Tongue (tissue), 2 donors: Measurements from ENCODE around the gene TAF1D. TPM values are rescaled to one million over a fixed set of nuclear protein-coding genes. Genes with fewer than 3 reads are reported as not detected.
"Not testable (repeated sequence)": the region's sequence is repeated elsewhere in the genome, so short reads cannot be mapped to it uniquely, and the experiment has no call there.

Experiments
- DNase-seq: peaks from one replicate; pipeline ENCODE4 v3.0.0-alpha.2; 2015
- total RNA-seq: library from RNA; depleted of rRNA; stranded (reverse); fragments of >200 nt; gene quantifications from one replicate; pipeline ENCODE4 v1.2.3, GENCODE V29; 2014

Gene TAF1D
- total RNA-seq, result 171 TPM

DNA sequence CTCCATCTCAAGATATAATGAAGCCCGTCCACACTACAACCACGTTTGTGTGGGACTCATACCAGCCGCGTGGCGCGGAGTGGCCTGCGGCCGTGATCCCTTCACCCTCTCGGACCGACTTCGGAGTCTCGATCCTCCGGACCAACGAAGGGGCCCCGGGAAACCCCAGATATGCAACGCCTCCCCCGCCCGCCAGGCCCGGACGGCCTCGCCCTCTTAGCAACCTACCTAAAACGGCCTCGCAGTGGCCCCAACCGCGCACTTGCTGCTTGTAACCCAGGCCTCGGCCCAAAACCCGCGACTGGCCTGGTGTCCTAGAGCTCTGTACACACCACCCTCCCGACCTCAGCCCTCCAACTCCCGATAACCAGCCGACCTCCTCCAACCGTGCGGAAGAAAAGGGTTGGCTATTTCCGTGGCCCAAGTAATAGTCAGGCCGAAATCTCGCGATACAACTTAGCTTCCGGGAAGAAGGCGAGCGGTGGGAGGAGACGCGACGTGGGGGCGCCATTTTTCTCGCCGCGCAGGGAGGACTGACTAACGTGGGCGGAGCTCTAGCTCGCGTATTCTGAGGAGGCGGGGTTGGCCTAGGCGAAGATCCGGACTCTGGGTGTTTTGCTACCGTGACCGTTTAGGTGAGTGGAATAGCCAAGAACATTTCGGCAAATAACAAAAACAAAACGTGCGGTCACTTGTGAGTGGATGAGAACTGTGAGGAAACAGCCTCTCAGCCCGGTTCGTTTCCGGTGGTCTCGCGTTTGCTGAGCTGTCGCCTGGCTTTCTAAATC is at the start of gene TAF1D, which contains the start of gene C11orf54:
Gene TAF1D (minus strand): TSS at position 402 of the 788 bp plus-strand sequence. CDS start 2,191 bp downstream, outside the sequence.
Gene C11orf54 (plus strand): TSS at position 579 of the 788 bp plus-strand sequence. CDS start 5,722 bp downstream, outside the sequence.
- peak; percentile 99 for DNase-seq

DNA sequence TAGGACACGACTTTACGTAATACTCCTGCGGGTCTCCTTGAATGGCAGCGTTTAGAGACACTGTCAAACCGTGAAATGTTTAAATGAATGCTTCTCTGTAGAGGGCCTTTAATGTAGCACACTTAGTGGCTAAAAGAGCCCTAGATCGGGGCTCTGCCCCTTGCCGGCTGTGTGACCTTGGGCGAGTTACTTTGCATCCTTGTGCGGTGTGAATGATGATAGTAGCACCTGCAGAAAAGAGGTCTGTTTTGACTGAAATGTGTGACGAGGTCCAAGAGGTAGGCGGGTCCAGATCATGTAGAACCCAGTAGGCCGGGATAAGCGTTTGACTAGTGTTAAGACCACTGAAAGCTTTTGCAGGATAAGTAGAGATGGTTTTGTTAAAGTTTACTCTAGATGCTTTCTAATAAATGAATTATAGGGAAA is 43.7 kb upstream of the TAF1D start:
- no peak for DNase-seq

DNA sequence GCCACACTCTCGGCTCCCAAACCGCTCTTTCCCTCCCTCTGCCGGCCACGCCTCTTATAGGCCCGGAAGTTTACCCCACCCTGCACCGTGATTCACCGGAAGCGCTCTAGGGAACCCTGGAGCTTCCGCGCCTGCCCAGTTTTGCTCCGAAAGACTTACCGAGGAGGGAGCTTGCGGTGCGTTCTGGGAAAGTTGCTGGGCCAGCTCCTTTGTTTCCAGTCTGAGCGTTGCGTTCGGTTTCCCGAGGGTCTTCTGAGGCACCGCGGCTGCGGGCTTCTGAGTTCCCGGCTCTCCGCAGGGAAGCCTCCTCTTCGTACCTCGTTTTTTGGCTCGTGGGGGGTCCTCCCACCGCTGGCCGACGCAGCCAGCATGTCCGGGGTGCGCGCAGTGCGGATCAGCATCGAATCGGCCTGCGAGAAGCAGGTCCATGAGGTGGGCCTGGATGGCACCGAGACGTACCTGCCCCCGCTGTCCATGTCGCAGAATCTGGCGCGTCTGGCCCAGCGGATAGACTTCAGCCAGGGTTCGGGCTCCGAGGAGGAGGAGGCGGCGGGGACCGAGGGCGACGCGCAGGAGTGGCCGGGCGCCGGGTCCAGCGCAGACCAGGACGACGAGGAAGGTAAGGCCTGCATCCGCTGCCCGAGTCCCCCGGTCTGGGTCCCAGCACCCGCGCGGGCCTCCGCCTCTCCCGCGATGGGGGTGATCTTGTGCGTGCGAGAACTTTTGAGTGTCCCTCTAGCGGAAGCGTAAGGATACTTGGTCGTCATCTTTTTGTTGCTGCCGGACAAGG is 43.0 kb upstream of the TAF1D start, which contains the start of gene MED17:
Gene MED17 (plus strand): TSS at position 138 of the 790 bp plus-strand sequence. CDS start 232 bp downstream, at position 370.
- DNase-seq, result peak; percentile 98

DNA sequence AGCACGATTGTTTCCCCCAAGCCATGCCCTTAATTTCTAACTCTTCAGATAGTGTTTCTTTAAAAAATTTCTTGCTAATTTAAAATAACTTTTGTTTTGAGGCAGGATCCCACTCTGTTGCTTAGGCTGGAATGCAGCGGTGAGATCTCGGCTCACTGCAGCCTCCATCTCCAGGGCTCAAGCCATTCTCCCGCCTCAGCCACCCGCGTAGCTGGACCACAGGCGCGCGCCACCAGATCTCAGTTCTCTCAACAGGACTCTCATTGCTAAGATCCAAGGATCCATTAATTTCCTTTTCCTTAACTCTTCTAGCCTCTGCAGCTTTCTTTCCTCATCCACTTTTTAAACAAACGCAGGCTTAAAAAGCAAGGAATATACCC is 42.5 kb upstream of the TAF1D start:
- no peak for DNase-seq

DNA sequence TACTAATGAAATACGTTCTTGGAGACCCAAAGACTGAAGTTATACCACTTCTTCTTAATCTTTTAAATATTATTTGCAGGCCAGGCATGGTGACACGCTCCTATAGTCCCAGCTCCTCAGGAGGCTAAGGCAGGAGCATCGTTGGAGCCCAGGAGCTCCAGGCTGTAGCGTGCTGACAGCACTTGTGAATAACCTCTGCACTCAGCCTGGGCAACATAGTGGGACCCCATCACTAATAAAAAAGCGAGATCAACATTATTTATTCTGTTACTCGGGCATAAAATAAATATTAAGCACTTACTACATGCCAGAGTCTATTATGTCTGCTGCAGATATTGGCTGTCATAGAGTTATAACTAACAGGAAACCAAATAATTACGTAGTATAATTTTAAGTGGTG is 42.1 kb upstream of the TAF1D start:
- no peak for DNase-seq

DNA sequence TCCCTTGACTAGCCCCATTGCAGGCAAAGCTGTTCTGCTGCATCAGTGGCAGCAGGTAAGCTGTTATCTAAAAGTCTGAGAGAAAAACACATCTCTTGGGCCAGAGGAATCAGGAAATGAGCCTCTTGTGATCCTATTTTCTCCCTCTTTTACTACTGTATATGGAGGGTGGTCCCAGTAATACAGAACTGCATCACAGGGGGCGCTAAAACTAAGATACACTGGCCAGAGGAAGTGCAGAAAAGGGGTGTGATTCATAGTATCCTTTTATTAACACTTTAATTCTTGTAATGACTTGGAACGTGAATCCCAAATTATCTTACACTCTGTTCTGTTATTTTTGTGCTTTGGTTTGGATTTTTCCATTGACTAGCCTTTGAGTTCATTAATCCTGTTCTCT is 34.0 kb upstream of the TAF1D start:
- no peak for DNase-seq

DNA sequence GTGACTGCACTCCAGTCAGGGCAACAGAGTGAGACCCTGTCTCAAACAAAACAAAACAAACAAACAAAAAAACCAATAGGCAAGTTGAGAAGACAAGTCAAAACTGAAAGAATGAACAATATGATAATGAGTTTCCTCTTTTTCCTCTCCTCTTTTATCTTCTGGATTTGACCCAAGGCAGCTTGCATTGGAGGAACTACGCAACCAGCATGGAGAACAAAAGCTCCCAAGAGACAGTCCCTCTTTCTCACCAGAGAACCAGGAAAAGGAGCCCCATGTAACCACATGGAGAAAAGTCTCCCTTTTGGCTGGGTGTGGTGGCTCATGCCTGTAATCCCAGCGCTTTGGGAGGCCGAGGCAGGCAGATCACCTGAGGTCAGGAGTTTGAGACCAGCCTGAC is 33.3 kb upstream of the TAF1D start:
- not testable (repeated sequence) for DNase-seq

DNA sequence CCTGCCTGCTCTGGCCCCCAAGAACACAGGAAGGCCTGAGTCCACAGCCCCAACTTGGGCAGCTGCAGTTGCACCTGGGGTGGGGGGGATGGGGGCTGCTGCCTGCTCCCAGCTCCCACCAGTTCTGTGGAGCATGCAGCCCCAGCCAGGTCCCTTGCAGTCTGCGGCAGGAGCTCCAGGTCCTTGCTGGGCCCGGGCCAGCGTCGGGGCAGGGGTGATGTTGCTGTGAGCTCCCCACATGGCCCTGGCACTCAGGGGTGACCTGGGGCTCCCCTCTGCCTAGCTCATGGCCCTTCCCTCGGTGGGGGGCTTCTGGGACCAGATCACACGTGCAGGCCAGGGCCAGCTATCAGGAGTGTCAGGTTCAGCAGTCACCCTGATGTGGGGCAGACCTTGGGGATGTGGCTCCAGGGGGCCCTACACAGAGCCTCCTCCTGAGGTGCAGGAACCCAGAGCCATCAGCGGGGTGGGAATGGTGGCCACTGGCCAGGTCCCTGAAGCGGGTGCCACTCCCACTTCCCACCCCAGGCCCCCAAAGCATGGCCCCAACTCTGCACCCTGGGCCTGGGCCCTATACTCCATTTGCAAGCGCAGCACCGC is 32.4 kb upstream of the TAF1D start:
- no peak for DNase-seq

DNA sequence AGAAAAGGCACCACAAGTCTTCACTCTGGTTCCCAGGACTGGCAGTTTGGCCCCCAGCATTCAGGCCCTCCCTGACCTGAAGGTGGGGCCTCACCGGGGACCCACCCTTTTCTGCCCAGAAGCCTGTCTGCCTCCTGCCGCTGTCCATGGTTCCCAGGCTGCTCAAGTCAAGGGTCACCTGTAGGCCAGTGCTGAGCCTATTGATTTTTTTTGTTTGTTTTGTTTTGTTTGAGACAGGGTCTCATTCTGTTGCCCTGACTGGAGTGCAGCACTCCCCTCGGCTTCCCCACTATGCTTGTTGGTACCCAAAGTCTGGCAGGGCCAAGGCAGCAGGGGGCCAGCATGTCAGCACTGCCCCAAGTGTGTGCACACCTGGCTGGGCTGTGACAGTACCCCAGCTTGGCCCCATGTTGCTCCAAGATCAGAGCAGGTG is 31.8 kb upstream of the TAF1D start:
- DNase-seq, result no peak

GRCh38 chr11:93772123-93772522 is 30.8 kb upstream of the TAF1D start:
- DNase-seq, result no peak

DNA sequence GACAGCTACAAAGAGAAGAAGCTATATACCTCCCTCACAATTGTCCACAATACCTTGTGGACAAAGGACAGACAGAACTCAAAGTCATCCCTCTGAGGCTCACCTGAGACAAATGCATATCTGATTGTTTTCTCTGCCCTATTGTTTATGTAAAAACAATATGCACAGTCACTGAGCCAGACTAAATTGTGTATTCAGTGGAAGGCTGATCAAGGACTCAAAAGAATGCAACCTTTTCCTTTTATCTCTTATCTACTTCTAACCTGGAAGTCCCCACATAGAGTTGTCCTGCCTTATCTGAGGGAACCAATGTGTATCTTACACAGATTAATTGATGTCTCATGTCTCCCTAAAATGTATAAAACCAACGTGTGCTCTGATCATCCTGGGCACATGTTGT is 28.9 kb upstream of the TAF1D start:
- no peak for DNase-seq

GRCh38 chr11:93767018-93767417 is 25.7 kb upstream of the TAF1D start:
- no peak for DNase-seq

DNA sequence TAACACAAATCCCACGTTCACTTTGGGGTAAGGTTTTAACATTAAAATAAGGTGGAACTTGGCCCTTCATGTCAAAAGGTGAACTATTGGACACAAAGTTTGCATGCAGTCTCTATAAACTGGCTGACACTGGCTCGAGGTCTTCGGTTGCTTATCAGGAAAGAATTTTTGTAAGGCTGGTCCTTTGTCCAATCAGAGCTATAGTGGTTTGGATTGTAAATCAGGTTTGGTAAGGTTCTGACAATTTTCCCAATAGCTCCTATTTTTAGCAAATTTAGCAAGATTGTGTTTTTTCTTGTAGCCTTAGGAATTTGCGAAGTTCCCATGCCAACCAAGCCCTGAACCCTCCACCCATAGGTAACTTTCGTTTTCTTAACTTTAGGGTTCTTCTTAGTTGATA is 25.2 kb upstream of the TAF1D start:
- no peak for DNase-seq

- no peak for DNase-seq
Measured at GRCh38 chr11:93765551-93765950, 24.3 kb upstream of the TAF1D start.

GRCh38 chr11:93761910-93762309 is 20.6 kb upstream of the TAF1D start:
- no peak for DNase-seq

DNA sequence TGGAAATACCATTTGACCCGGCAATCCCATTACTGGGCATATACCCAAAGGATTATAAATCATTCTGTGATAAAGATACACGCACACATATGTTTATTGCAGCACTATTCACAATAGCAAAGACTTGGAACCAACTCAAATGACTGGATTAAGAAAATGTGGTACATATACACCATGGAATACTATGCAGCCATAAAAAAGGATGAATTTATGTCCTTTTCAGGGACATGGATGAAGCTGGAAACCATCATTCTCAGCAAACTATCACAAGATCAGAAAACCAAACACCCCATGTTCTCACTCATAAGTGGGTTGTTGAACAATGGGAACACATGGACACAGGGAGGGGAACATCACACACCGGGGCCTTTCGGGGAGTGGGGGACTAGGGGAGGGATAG is 17.8 kb upstream of the TAF1D start:
- not testable (repeated sequence) for DNase-seq

DNA sequence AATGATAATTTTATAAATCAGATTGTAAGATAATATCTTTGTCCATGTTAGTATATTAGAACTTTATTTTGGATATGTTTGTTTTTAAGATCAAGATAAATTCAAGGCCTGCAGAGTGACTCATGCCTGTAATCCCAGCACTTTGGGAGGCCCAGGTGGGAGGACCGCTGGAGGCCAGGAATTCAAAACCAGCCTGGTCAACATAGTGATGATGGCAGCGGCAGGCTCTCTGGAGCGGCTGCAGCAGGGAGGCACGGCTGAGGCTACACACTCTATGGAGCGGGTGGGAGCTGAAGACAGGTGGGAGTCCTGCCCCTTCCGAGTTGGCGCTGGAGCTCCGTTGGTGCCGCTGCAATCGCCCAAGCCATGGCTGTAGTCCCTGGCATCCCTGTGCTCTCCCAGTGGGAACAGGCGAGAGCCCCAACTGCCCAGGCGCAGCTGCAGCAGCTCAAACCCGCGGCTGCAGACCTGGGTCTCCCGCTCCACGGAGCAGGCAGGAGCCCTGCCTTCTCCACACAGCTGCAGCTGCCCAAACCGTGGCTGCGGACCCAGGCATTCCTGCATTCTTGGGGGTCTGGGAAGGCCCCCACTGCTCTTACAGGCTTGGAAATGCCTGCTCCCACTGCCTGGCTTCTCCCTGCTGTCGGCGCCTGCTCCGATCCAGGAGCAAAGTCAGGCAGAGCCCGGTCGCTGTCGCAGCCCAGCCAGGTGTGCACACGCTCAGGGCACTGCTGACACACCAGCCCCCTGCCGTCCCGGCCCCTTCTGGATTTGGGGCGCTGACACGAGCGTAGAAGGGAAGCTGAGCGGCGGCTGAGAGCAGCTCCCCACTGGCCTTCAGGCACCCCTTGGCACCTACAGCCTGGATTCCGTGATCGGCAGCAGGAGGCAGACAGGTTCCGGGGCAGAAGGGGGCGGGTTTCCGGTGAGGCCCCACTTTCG is 16.9 kb upstream of the TAF1D start:
- DNase-seq, result no peak

GRCh38 chr11:93757301-93757700 is 16.0 kb upstream of the TAF1D start:
- DNase-seq, result no peak

DNA sequence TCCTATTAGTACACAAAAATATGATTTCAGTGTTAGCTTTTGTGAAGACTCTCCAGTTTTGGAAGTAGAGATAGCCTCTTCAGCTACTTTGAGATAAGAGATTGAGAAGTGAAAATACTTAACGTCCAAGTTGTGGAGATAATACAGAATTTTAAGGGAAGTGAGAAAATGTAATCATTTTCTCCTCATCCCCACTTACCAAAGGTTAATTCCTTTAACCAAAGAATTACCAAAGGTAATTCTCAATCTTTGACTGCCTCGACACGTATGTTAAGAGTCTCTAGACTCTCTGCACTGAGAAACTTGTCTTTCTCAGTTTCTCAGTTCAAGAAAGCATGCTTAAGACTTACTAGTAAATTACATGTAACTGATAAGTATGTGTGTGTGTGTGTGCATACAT is 15.5 kb upstream of the TAF1D start:
- DNase-seq, result no peak

GRCh38 chr11:93753241-93753640 is 11.9 kb upstream of the TAF1D start:
- DNase-seq, result no peak

GRCh38 chr11:93751001-93751400 is 9.7 kb upstream of the TAF1D start:
- DNase-seq, result no peak

DNA sequence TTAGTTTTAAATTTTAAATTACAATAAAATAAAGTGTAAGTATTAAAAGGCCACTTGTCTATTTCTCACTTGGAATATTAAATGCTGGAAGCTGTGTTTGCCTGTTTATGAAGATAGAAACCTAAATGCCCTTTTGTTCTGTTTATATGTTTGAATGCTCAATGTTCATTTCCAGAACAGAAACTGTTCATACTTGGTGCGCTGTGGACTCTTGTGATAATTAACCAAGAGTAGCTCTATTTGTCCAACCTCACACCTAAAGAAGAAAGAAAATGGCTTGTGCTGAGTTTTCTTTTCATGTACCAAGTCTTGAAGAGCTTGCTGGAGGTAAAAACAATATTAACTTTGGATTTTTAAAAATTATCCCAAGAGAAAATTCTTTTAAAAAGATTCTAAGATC is 5.8 kb upstream of the TAF1D start:
- DNase-seq, result no peak
